WTC11 (cell line): Measurements from ENCODE around the gene MYO5B. TPM values are rescaled to one million over a fixed set of nuclear protein-coding genes. Genes with fewer than 3 reads are reported as not detected.

Experiments used
- ATAC-seq: fragments of 200-7000 bp; cut with Tn5 transposase; 2 replicates; pipeline ENCODE4 v1.10.0; 2021; ENCODE audit warnings: mild to moderate bottlenecking, moderate library complexity
- CTCF ChIA-PET: fragments of 300-600 bp; sonication (Branson Sonifier 250); formaldehyde crosslinking; loops from one replicate; lab custom pipeline; 2021; ENCODE audit warnings: antibody characterized with exemption; lab: Charles Lee
- POLR2A ChIA-PET: fragments of 350-600 bp; sonication (Branson Sonifier 250); formaldehyde crosslinking; loops from one replicate; lab custom pipeline; 2021; ENCODE audit warnings: antibody characterized with exemption; lab: Charles Lee
- DNase-seq: peaks from one replicate; pipeline ENCODE4 v3.0.0; 2021; ENCODE audit warnings: low spot score
- H3K27ac Mint-ChIP-seq: 2 replicates; pipeline ENCODE4 v1.8.0; 2021; ENCODE audit warnings: mixed read lengths
- H3K27me3 Mint-ChIP-seq: 2 replicates; pipeline ENCODE4 v1.8.0; 2021; ENCODE audit warnings: low read depth, mild to moderate bottlenecking, moderate library complexity, mixed read lengths
- H3K36me3 Mint-ChIP-seq: 2 replicates; pipeline ENCODE4 v1.8.0; 2021; ENCODE audit warnings: mixed read lengths
- H3K4me1 Mint-ChIP-seq: 2 replicates; pipeline ENCODE4 v1.8.0; 2022; ENCODE audit warnings: mixed read lengths
- H3K4me3 Mint-ChIP-seq: 2 replicates; pipeline ENCODE4 v1.8.0; 2021; ENCODE audit warnings: mild to moderate bottlenecking, moderate library complexity, mixed read lengths
- H3K9me3 Mint-ChIP-seq: 2 replicates; pipeline ENCODE4 v1.8.0; 2021; ENCODE audit warnings: mixed read lengths
- ATF3 ChIP-seq: sonication (generic); formaldehyde crosslinking; conservative IDR thresholded peaks from 2 replicates; pipeline ENCODE4 v1.8.1; 2022; ENCODE audit warnings: mild to moderate bottlenecking, missing genetic modification reagents
- CREM ChIP-seq: sonication (generic); formaldehyde crosslinking; IDR thresholded peaks from 2 replicates; pipeline ENCODE4 v1.8.1; 2022; ENCODE audit warnings: mild to moderate bottlenecking, missing genetic modification reagents, moderate library complexity
- E2F1 ChIP-seq: sonication (generic); formaldehyde crosslinking; IDR thresholded peaks from 2 replicates; pipeline ENCODE4 v1.8.0; 2022; ENCODE audit warnings: mild to moderate bottlenecking, missing genetic modification reagents
- ETV6 ChIP-seq: sonication (generic); formaldehyde crosslinking; IDR thresholded peaks from 2 replicates; pipeline ENCODE4 v1.8.1; 2022; ENCODE audit warnings: mild to moderate bottlenecking, missing genetic modification reagents
- FOXK1 ChIP-seq: sonication (generic); formaldehyde crosslinking; IDR thresholded peaks from 2 replicates; pipeline ENCODE4 v1.8.0; 2022; ENCODE audit warnings: mild to moderate bottlenecking, moderate library complexity, missing genetic modification reagents
- HMGA2 ChIP-seq: fragments of 250-450 bp; sonication (Bioruptor Pico); IDR thresholded peaks from 2 replicates; pipeline ENCODE4 v1.4.0; 2021; ENCODE audit warnings: mild to moderate bottlenecking, moderate library complexity
- IRF2 ChIP-seq: sonication (generic); formaldehyde crosslinking; IDR thresholded peaks from 2 replicates; pipeline ENCODE4 v1.8.0; 2022; ENCODE audit warnings: low read depth, missing genetic modification reagents, borderline replicate concordance
- KAT7 ChIP-seq: sonication (generic); formaldehyde crosslinking; IDR thresholded peaks from 2 replicates; pipeline ENCODE4 v1.8.1; 2023; ENCODE audit warnings: missing genetic modification reagents, mild to moderate bottlenecking, borderline replicate concordance
- MAX ChIP-seq: sonication (generic); formaldehyde crosslinking; IDR thresholded peaks from 2 replicates; pipeline ENCODE4 v1.8.0; 2022; ENCODE audit warnings: mild to moderate bottlenecking, missing genetic modification reagents
- MXD4 ChIP-seq: fragments of 250-450 bp; sonication (Bioruptor Pico); IDR thresholded peaks from 2 replicates; pipeline ENCODE4 v1.8.0; 2021; ENCODE audit warnings: mild to moderate bottlenecking, moderate library complexity, borderline replicate concordance
- NFATC4 ChIP-seq: fragments of 250-450 bp; sonication (Bioruptor Pico); IDR thresholded peaks from 2 replicates; pipeline ENCODE4 v1.9.0; 2021; ENCODE audit warnings: mild to moderate bottlenecking
- PRRX2 ChIP-seq: fragments of 250-450 bp; sonication (Bioruptor Pico); IDR thresholded peaks from 2 replicates; pipeline ENCODE4 v1.8.0; 2021; ENCODE audit warnings: mild to moderate bottlenecking
- RELA ChIP-seq: sonication (generic); formaldehyde crosslinking; IDR thresholded peaks from 2 replicates; pipeline ENCODE4 v1.8.1; 2022; ENCODE audit warnings: missing genetic modification reagents, mild to moderate bottlenecking, borderline replicate concordance
- SOX15 ChIP-seq: fragments of 250-450 bp; sonication (Bioruptor Pico); IDR thresholded peaks from 2 replicates; pipeline ENCODE4 v1.9.0; 2021; ENCODE audit warnings: mild to moderate bottlenecking
- SP1 ChIP-seq: sonication (generic); formaldehyde crosslinking; conservative IDR thresholded peaks from 2 replicates; pipeline ENCODE4 v1.8.1; 2022; ENCODE audit warnings: missing genetic modification reagents
- TEAD1 ChIP-seq: sonication (generic); formaldehyde crosslinking; IDR thresholded peaks from 2 replicates; pipeline ENCODE4 v1.8.0; 2022; ENCODE audit warnings: mild to moderate bottlenecking, missing genetic modification reagents
- ZNF317 ChIP-seq: sonication (generic); formaldehyde crosslinking; IDR thresholded peaks from 2 replicates; pipeline ENCODE4 v1.8.1; 2023; ENCODE audit warnings: low read depth, mild to moderate bottlenecking, moderate library complexity, missing genetic modification reagents, borderline replicate concordance
- ZNF396 ChIP-seq: fragments of 250-450 bp; sonication (Bioruptor Pico); IDR thresholded peaks from 2 replicates; pipeline ENCODE4 v1.8.0; 2021; ENCODE audit warnings: mild to moderate bottlenecking, moderate library complexity, borderline replicate concordance
- ZNF423 ChIP-seq: fragments of 250-450 bp; sonication (Bioruptor Pico); IDR thresholded peaks from 2 replicates; pipeline ENCODE4 v2.1.2; 2022; ENCODE audit warnings: mild to moderate bottlenecking, moderate library complexity
- total RNA-seq: library from RNA; stranded (reverse); gene quantifications from 3 replicates; pipeline ENCODE4 v1.2.3, GENCODE V29; 2021
- TF ChIP-seq, protein P1 (sequence below): sonication (generic); formaldehyde crosslinking; IDR thresholded peaks from 2 replicates; pipeline ENCODE4 v1.8.0; 2023; ENCODE audit warnings: mild to moderate bottlenecking, missing genetic modification reagents
- TF ChIP-seq, protein P2 (sequence below): sonication (generic); formaldehyde crosslinking; IDR thresholded peaks from 2 replicates; pipeline ENCODE4 v1.8.1; 2023; ENCODE audit warnings: mild to moderate bottlenecking, missing genetic modification reagents, borderline replicate concordance

MYO5B gene
- total RNA-seq, 1 experiment from 2014 or later: 8.7 TPM

GRCh38 chr18:49842656-49843055 lies 352.3 kb downstream of the MYO5B start:
- Mint-ChIP-seq H3K36me3 (no peaks in the 10 kb centered on the region), H3K27ac (no peak overlapping the region), H3K4me3 (no peak overlapping the region), H3K27me3 (no peaks in the 10 kb centered on the region), H3K4me1 (peaks cover 15% of the 10 kb centered on the region), H3K9me3 (no peaks in the 10 kb centered on the region)
- ChIA-PET POLR2A (no interaction called here), CTCF (interaction anchor here (0.7 to 1.2 kb wide), 2 partner anchors 16 to 202 kb away, joined by 3 to 5 read pairs; no protein-coding TSS in a partner anchor)
- TF ChIP-seq KAT7 (CRISPR knock-in tag): no peak
- TF ChIP-seq CREM (CRISPR knock-in tag): no peak
- TF ChIP-seq, protein P1, sequence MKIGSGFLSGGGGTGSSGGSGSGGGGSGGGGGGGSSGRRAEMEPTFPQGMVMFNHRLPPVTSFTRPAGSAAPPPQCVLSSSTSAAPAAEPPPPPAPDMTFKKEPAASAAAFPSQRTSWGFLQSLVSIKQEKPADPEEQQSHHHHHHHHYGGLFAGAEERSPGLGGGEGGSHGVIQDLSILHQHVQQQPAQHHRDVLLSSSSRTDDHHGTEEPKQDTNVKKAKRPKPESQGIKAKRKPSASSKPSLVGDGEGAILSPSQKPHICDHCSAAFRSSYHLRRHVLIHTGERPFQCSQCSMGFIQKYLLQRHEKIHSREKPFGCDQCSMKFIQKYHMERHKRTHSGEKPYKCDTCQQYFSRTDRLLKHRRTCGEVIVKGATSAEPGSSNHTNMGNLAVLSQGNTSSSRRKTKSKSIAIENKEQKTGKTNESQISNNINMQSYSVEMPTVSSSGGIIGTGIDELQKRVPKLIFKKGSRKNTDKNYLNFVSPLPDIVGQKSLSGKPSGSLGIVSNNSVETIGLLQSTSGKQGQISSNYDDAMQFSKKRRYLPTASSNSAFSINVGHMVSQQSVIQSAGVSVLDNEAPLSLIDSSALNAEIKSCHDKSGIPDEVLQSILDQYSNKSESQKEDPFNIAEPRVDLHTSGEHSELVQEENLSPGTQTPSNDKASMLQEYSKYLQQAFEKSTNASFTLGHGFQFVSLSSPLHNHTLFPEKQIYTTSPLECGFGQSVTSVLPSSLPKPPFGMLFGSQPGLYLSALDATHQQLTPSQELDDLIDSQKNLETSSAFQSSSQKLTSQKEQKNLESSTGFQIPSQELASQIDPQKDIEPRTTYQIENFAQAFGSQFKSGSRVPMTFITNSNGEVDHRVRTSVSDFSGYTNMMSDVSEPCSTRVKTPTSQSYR (CRISPR knock-in tag): no peak
- TF ChIP-seq, protein P2, sequence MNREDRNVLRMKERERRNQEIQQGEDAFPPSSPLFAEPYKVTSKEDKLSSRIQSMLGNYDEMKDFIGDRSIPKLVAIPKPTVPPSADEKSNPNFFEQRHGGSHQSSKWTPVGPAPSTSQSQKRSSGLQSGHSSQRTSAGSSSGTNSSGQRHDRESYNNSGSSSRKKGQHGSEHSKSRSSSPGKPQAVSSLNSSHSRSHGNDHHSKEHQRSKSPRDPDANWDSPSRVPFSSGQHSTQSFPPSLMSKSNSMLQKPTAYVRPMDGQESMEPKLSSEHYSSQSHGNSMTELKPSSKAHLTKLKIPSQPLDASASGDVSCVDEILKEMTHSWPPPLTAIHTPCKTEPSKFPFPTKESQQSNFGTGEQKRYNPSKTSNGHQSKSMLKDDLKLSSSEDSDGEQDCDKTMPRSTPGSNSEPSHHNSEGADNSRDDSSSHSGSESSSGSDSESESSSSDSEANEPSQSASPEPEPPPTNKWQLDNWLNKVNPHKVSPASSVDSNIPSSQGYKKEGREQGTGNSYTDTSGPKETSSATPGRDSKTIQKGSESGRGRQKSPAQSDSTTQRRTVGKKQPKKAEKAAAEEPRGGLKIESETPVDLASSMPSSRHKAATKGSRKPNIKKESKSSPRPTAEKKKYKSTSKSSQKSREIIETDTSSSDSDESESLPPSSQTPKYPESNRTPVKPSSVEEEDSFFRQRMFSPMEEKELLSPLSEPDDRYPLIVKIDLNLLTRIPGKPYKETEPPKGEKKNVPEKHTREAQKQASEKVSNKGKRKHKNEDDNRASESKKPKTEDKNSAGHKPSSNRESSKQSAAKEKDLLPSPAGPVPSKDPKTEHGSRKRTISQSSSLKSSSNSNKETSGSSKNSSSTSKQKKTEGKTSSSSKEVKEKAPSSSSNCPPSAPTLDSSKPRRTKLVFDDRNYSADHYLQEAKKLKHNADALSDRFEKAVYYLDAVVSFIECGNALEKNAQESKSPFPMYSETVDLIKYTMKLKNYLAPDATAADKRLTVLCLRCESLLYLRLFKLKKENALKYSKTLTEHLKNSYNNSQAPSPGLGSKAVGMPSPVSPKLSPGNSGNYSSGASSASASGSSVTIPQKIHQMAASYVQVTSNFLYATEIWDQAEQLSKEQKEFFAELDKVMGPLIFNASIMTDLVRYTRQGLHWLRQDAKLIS: no peak
- no peak for TF ChIP-seq PRRX2 (CRISPR knock-in tag)
- TF ChIP-seq HMGA2 (CRISPR knock-in tag): no peak
- TF ChIP-seq TEAD1 (CRISPR knock-in tag): no peak
- TF ChIP-seq ZNF317 (CRISPR knock-in tag): no peak
- TF ChIP-seq NFATC4 (CRISPR knock-in tag): no peak
- TF ChIP-seq E2F1: no peak
- TF ChIP-seq SOX15 (CRISPR knock-in tag): no peak
- no peak for TF ChIP-seq FOXK1 (CRISPR knock-in tag)
- TF ChIP-seq ZNF423: no peak
- no peak for TF ChIP-seq ETV6 (CRISPR knock-in tag)
- TF ChIP-seq ZNF396 (CRISPR knock-in tag): no peak
- TF ChIP-seq IRF2 (CRISPR knock-in tag): no peak
- DNase-seq (no peak), ATAC-seq (no peak)

- TF ChIP-seq MAX (CRISPR knock-in tag): no peak
- TF ChIP-seq MXD4 (CRISPR knock-in tag): no peak
- no peak for TF ChIP-seq ATF3 (CRISPR knock-in tag)
- no peak for TF ChIP-seq SP1 (CRISPR knock-in tag)
- no peak for TF ChIP-seq RELA (CRISPR knock-in tag)
- TF ChIP-seq HMGA2 (CRISPR knock-in tag): no peak
- peak overlapping the region; percentile 68; the same call in 1 of the 2 replicates for H3K27ac Mint-ChIP-seq
- H3K36me3 Mint-ChIP-seq: no peaks in the 10 kb centered on the region
- no peak overlapping the region for H3K4me3 Mint-ChIP-seq
- ATAC-seq: no peak
- no peaks in the 10 kb centered on the region for H3K27me3 Mint-ChIP-seq
- CTCF ChIA-PET: interaction anchor here (0.8 to 1.2 kb wide), 2 partner anchors 17 kb away, joined by 4 to 5 read pairs; no protein-coding TSS in a partner anchor
- peaks cover 12% of the 10 kb centered on the region for H3K4me1 Mint-ChIP-seq
- POLR2A ChIA-PET: interaction anchor here (0.6 kb wide), 1 partner anchor 355 kb away, joined by 3 read pairs; no protein-coding TSS in a partner anchor
- no peak for DNase-seq
- H3K9me3 Mint-ChIP-seq: no peaks in the 10 kb centered on the region
Observed at GRCh38 chr18:49841236-49842217, 353.4 kb downstream of the MYO5B start.
